CD4-positive, alpha-beta memory T cell (primary cell): ENCODE results near the gene TEAD4. TPM values are rescaled to one million over a fixed set of nuclear protein-coding genes. Genes with fewer than 3 reads are reported as not detected.
A peak's percentile ranks its signal among the peaks of the same experiment; 100 is the strongest.

Experiments used
- CTCF ChIA-PET: fragments of 350-600 bp; sonication (Branson Sonifier 250); formaldehyde crosslinking; loops from one replicate; lab custom pipeline; 2021; ENCODE audit warnings: inconsistent platforms; ENCODE audit not compliant: partially characterized antibody; lab: Charles Lee
- POLR2A ChIA-PET: fragments of 350-600 bp; sonication (Branson Sonifier 250); formaldehyde crosslinking; loops from one replicate; lab custom pipeline; 2021; ENCODE audit not compliant: partially characterized antibody; lab: Charles Lee
- DNase-seq, 5 donors: peaks; one replicate each; pipeline versions ENCODE4 v3.0.0 to v3.0.0-alpha.2; 2020 to 2022; ENCODE audit warnings: mixed read lengths in 1 of 5
- H3K27ac ChIP-seq: one replicate; pipeline ENCODE4 v1.7.0; 2013; ENCODE audit warnings: low read depth, low read length
- H3K27me3 ChIP-seq: 2 replicates; pipeline ENCODE4 v1.7.0; 2013; ENCODE audit warnings: mild to moderate bottlenecking, low read length, moderate library complexity; ENCODE audit not compliant: insufficient read depth
- H3K36me3 ChIP-seq: 2 replicates; pipeline ENCODE4 v1.7.0; 2013; ENCODE audit warnings: mild to moderate bottlenecking, low read length, moderate library complexity; ENCODE audit not compliant: insufficient read depth
- H3K4me1 ChIP-seq: 2 replicates; pipeline ENCODE4 v1.7.0; 2013; ENCODE audit warnings: mild to moderate bottlenecking, low read length, moderate library complexity; ENCODE audit not compliant: insufficient read depth
- H3K4me3 ChIP-seq, 2 donors: one replicate each; pipeline ENCODE4 v1.7.0; 2013; ENCODE audit warnings: low read length in 2 of 2, mild to moderate bottlenecking in 1 of 2
- H3K9me3 ChIP-seq, 2 donors: one replicate each; pipeline ENCODE4 v1.7.0; 2013; ENCODE audit warnings: low read length in 2 of 2, control low read depth in 1 of 2; ENCODE audit not compliant: control insufficient read depth in 1 of 2
- H3K27ac Mint-ChIP-seq, 7 donors: one replicate each; pipeline ENCODE4 v1.8.0; 2020 to 2021; ENCODE audit warnings: mixed read lengths in 7 of 7, mild to moderate bottlenecking in 6 of 7, inconsistent platforms in 3 of 7, moderate library complexity in 3 of 7
- H3K27me3 Mint-ChIP-seq, 2 donors: one replicate each; pipeline ENCODE4 v1.8.0; 2020 to 2021; ENCODE audit warnings: mixed read lengths in 2 of 2
- H3K36me3 Mint-ChIP-seq, 2 donors: one replicate each; pipeline ENCODE4 v1.8.0; 2020 to 2021; ENCODE audit warnings: mixed read lengths in 2 of 2, inconsistent platforms in 1 of 2, mild to moderate bottlenecking in 1 of 2
- H3K4me1 Mint-ChIP-seq, 4 donors: one replicate each; pipeline ENCODE4 v1.8.0; 2020 to 2021; ENCODE audit warnings: mixed read lengths in 4 of 4, mild to moderate bottlenecking in 1 of 4
- H3K4me3 Mint-ChIP-seq, 8 donors: one replicate each; pipeline ENCODE4 v1.8.0; 2020 to 2021; ENCODE audit warnings: mixed read lengths in 8 of 8, mild to moderate bottlenecking in 7 of 8, moderate library complexity in 6 of 8, inconsistent platforms in 3 of 8
- H3K9me3 Mint-ChIP-seq, 8 donors: one replicate each; pipeline ENCODE4 v1.8.0; 2020 to 2021; ENCODE audit warnings: mixed read lengths in 8 of 8, mild to moderate bottlenecking in 5 of 8, inconsistent platforms in 3 of 8, moderate library complexity in 1 of 8
- intact Hi-C: fragments of 100-400 bp; cut with micrococcal nuclease; formaldehyde crosslinking; loops from one replicate; pipeline ENCODE4 v1.15.1; 2023
- polyA plus RNA-seq, 2 donors: library from polyadenylated mRNA; unstranded; fragments of 300-500 nt; fragmentation: Illumina TruSeq; gene quantifications; one replicate each; pipeline ENCODE4 v1.2.3, GENCODE V29; 2021
- total RNA-seq, 2 experiments: library from RNA; stranded (reverse); gene quantifications; one replicate each; pipeline ENCODE4 v1.2.3, GENCODE V29; 2021

The TEAD4 gene
- total RNA-seq (not detected), polyA plus RNA-seq (not detected)

GRCh38 chr12:2959192-2959504 lies at the start of gene TEAD4:
Gene TEAD4, plus strand, starts transcription at chr12:2959397.
- Mint-ChIP-seq H3K4me3 (peak within 1 kb of the TSS; percentile 46 to 83 (median 73)), H3K27me3 (peaks cover 36 to 49% of the 10 kb centered on the region in 2 donors), H3K36me3 (no peaks in the 10 kb centered on the region), H3K27ac (no peak within 1 kb of the TSS), H3K9me3 (no peaks in the 10 kb centered on the region), H3K4me1 (peaks cover 11 to 26% (median 18%) of the 10 kb centered on the region in 4 donors)
- POLR2A ChIA-PET = no interaction called here
- Histone ChIP-seq H3K9me3 (no peaks in the 10 kb centered on the region), H3K27me3 (peaks cover 9% of the 10 kb centered on the region), H3K36me3 (no peaks in the 10 kb centered on the region), H3K27ac (no peak within 1 kb of the TSS), H3K4me1 (peaks cover 3% of the 10 kb centered on the region), H3K4me3 (no peak within 1 kb of the TSS)
- intact Hi-C loops = no loop called here
- no peak for DNase-seq
- CTCF ChIA-PET = no interaction called here

- no peak overlapping the region for H3K27ac Mint-ChIP-seq
- ChIA-PET POLR2A (no interaction called here), CTCF (interaction anchor here (0.7 to 1.2 kb wide), 2 partner anchors 25 to 29 kb away, joined by 3 read pairs; no protein-coding TSS in a partner anchor)
- H3K27me3 ChIP-seq = no peaks in the 10 kb centered on the region
- H3K27me3 Mint-ChIP-seq = no peaks in the 10 kb centered on the region
- DNase-seq = no peak
- H3K9me3 ChIP-seq = no peaks in the 10 kb centered on the region
- no peak overlapping the region for H3K4me3 ChIP-seq
- no peaks in the 10 kb centered on the region for H3K4me1 ChIP-seq
- no peak overlapping the region for H3K4me3 Mint-ChIP-seq
- H3K4me1 Mint-ChIP-seq = peaks cover 0 to 2% (median 0%) of the 10 kb centered on the region in 4 donors
- peaks cover 0 to 1% (median 0%) of the 10 kb centered on the region in 8 donors for H3K9me3 Mint-ChIP-seq
- no peak overlapping the region for H3K27ac ChIP-seq
- intact Hi-C loops = no loop called here
- H3K36me3 ChIP-seq = no peaks in the 10 kb centered on the region
- H3K36me3 Mint-ChIP-seq = peaks cover 17 to 22% of the 10 kb centered on the region in 2 donors
Observed at GRCh38 chr12:2912216-2912575, 47.0 kb upstream of the TEAD4 start.

GRCh38 chr12:2919249-2919648 lies 39.9 kb upstream of the TEAD4 start:
- no peak overlapping the region for H3K27ac Mint-ChIP-seq
- no peaks in the 10 kb centered on the region for H3K4me1 ChIP-seq
- H3K4me3 Mint-ChIP-seq = no peak overlapping the region
- no peaks in the 10 kb centered on the region for H3K9me3 Mint-ChIP-seq
- intact Hi-C loops = no loop called here
- DNase-seq = no peak
- H3K27ac ChIP-seq = no peak overlapping the region
- peaks cover 26 to 45% of the 10 kb centered on the region in 2 donors for H3K36me3 Mint-ChIP-seq
- H3K4me1 Mint-ChIP-seq = no peaks in the 10 kb centered on the region
- H3K27me3 ChIP-seq = no peaks in the 10 kb centered on the region
- no peaks in the 10 kb centered on the region for H3K27me3 Mint-ChIP-seq
- no peak overlapping the region for H3K4me3 ChIP-seq
- CTCF ChIA-PET = no interaction called here
- H3K9me3 ChIP-seq = no peaks in the 10 kb centered on the region
- POLR2A ChIA-PET = no interaction called here
- H3K36me3 ChIP-seq = peaks cover 10% of the 10 kb centered on the region

- Histone ChIP-seq H3K27me3 (no peaks in the 10 kb centered on the region), H3K4me3 (no peak overlapping the region), H3K27ac (no peak overlapping the region), H3K4me1 (no peaks in the 10 kb centered on the region), H3K36me3 (peaks cover 10% of the 10 kb centered on the region), H3K9me3 (no peaks in the 10 kb centered on the region)
- no peaks in the 10 kb centered on the region for H3K9me3 Mint-ChIP-seq
- ChIA-PET CTCF (interaction anchor here (1.3 kb wide), 1 partner anchor 22 kb away, joined by 4 read pairs; no protein-coding TSS in a partner anchor), POLR2A (no interaction called here)
- H3K4me1 Mint-ChIP-seq = no peaks in the 10 kb centered on the region
- intact Hi-C loops = no loop called here
- no peak overlapping the region for H3K4me3 Mint-ChIP-seq
- H3K36me3 Mint-ChIP-seq = peaks cover 32 to 45% of the 10 kb centered on the region in 2 donors
- DNase-seq = no peak
- H3K27ac Mint-ChIP-seq = peak overlapping the region in 1 of 7 donors; percentile 7
- no peaks in the 10 kb centered on the region for H3K27me3 Mint-ChIP-seq
Observed at GRCh38 chr12:2922329-2922728, 36.9 kb upstream of the TEAD4 start.

GRCh38 chr12:2923057-2923456 lies 36.1 kb upstream of the TEAD4 start:
- H3K9me3 Mint-ChIP-seq = no peaks in the 10 kb centered on the region
- H3K4me3 ChIP-seq = no peak overlapping the region
- H3K4me1 ChIP-seq = no peaks in the 10 kb centered on the region
- no peaks in the 10 kb centered on the region for H3K9me3 ChIP-seq
- H3K27ac ChIP-seq = no peak overlapping the region
- no peak for DNase-seq
- intact Hi-C loops = no loop called here
- no peaks in the 10 kb centered on the region for H3K4me1 Mint-ChIP-seq
- CTCF ChIA-PET = interaction anchor here (0.7 to 1.3 kb wide), 2 partner anchors 22 to 529 kb away, joined by 3 to 4 read pairs; no protein-coding TSS in a partner anchor
- H3K36me3 ChIP-seq = peaks cover 10% of the 10 kb centered on the region
- POLR2A ChIA-PET = no interaction called here
- H3K27me3 ChIP-seq = no peaks in the 10 kb centered on the region
- no peak overlapping the region for H3K27ac Mint-ChIP-seq
- peaks cover 38 to 52% of the 10 kb centered on the region in 2 donors for H3K36me3 Mint-ChIP-seq
- no peak overlapping the region for H3K4me3 Mint-ChIP-seq
- no peaks in the 10 kb centered on the region for H3K27me3 Mint-ChIP-seq

- no peaks in the 10 kb centered on the region for H3K9me3 ChIP-seq
- no peak overlapping the region for H3K4me3 ChIP-seq
- no peak for DNase-seq
- Mint-ChIP-seq H3K27ac (peak overlapping the region in 1 of 7 donors; percentile 17), H3K36me3 (peaks cover 39 to 51% of the 10 kb centered on the region in 2 donors), H3K4me3 (no peak overlapping the region), H3K4me1 (no peaks in the 10 kb centered on the region), H3K27me3 (no peaks in the 10 kb centered on the region), H3K9me3 (no peaks in the 10 kb centered on the region)
- no peaks in the 10 kb centered on the region for H3K27me3 ChIP-seq
- intact Hi-C loops = no loop called here
- CTCF ChIA-PET = no interaction called here
- POLR2A ChIA-PET = no interaction called here
- H3K4me1 ChIP-seq = no peaks in the 10 kb centered on the region
- no peak overlapping the region for H3K27ac ChIP-seq
- H3K36me3 ChIP-seq = peaks cover 10% of the 10 kb centered on the region
Observed at GRCh38 chr12:2924019-2924418, 35.2 kb upstream of the TEAD4 start.

- Mint-ChIP-seq H3K36me3 (peaks cover 42 to 45% of the 10 kb centered on the region in 2 donors), H3K4me1 (no peaks in the 10 kb centered on the region), H3K9me3 (no peaks in the 10 kb centered on the region), H3K4me3 (no peak overlapping the region), H3K27me3 (no peaks in the 10 kb centered on the region), H3K27ac (peak overlapping the region in 2 of 7 donors; percentile 11 to 14)
- intact Hi-C loops = no loop called here
- DNase-seq = no peak
- Histone ChIP-seq H3K27ac (no peak overlapping the region), H3K9me3 (no peaks in the 10 kb centered on the region), H3K27me3 (no peaks in the 10 kb centered on the region), H3K4me3 (no peak overlapping the region), H3K36me3 (peaks cover 10% of the 10 kb centered on the region), H3K4me1 (no peaks in the 10 kb centered on the region)
- ChIA-PET POLR2A (no interaction called here), CTCF (no interaction called here)
Observed at GRCh38 chr12:2925322-2925995, 33.7 kb upstream of the TEAD4 start.
